DND-41 (cell line): Measurements from ENCODE around the gene RMND1.

Experiments used
- ATAC-seq: fragments of 200-7000 bp; cut with Tn5 transposase; 3 replicates; pipeline ENCODE4 v1.9.1; 2021; ENCODE audit warnings: low read depth; ENCODE audit not compliant: insufficient read depth
- DNase-seq: peaks from one replicate; pipeline ENCODE4 v3.0.0-alpha.2; 2020
- H2AFZ ChIP-seq: 2 replicates; pipeline ENCODE4 v1.6.0; 2012; ENCODE audit warnings: low read depth, low read length
- H3K27ac ChIP-seq: 2 replicates; pipeline ENCODE4 v1.5.1; 2012; ENCODE audit warnings: low read length, inconsistent platforms
- H3K27me3 ChIP-seq: fragments of 200-600 bp; sonication (generic); 2 replicates; pipeline ENCODE4 v1.6.0; 2012; ENCODE audit warnings: low read length, mild to moderate bottlenecking, inconsistent platforms; ENCODE audit not compliant: insufficient read depth, poor library complexity
- H3K36me3 ChIP-seq: 2 replicates; pipeline ENCODE4 v1.5.1; 2012; ENCODE audit warnings: low read length, inconsistent platforms; ENCODE audit not compliant: insufficient read depth
- H3K4me1 ChIP-seq: 2 replicates; pipeline ENCODE4 v1.5.1; 2012; ENCODE audit warnings: mild to moderate bottlenecking, low read length; ENCODE audit not compliant: insufficient read depth
- H3K4me2 ChIP-seq: 2 replicates; pipeline ENCODE4 v1.6.0; 2012; ENCODE audit warnings: mild to moderate bottlenecking, moderate library complexity, low read length, inconsistent platforms; ENCODE audit not compliant: insufficient read depth
- H3K4me3 ChIP-seq, 2 experiments: fragments of 200-600 bp in 1 of 2; shearing (Covaris generic) in 1 of 2; 2 replicates each; pipeline ENCODE4 v1.5.1; 2012 to 2016; ENCODE audit warnings: inconsistent platforms in 2 of 2, low read length in 2 of 2, mild to moderate bottlenecking in 2 of 2, low read depth in 1 of 2, moderate library complexity in 1 of 2
- H3K79me2 ChIP-seq: 2 replicates; pipeline ENCODE4 v1.6.0; 2012; ENCODE audit warnings: low read length, inconsistent platforms; ENCODE audit not compliant: insufficient read depth
- H3K9ac ChIP-seq: 2 replicates; pipeline ENCODE4 v1.6.0; 2012; ENCODE audit warnings: low read depth, mild to moderate bottlenecking, inconsistent platforms, low read length, moderate library complexity
- H3K9me3 ChIP-seq: 2 replicates; pipeline ENCODE4 v1.5.1; 2012; ENCODE audit warnings: low read length, moderate library complexity, mild to moderate bottlenecking, inconsistent platforms; ENCODE audit not compliant: insufficient read depth, severe bottlenecking
- H4K20me1 ChIP-seq: 2 replicates; pipeline ENCODE4 v1.6.0; 2012; ENCODE audit warnings: low read length; ENCODE audit not compliant: insufficient read depth
- EZH2 ChIP-seq: IDR thresholded peaks from 3 replicates; pipeline ENCODE4 v1.6.1; 2012; ENCODE audit warnings: borderline replicate concordance, low read depth, mild to moderate bottlenecking, moderate library complexity, low read length, inconsistent platforms; ENCODE audit not compliant: severe bottlenecking
- TF ChIP-seq, protein P1 (sequence below): IDR thresholded peaks from 2 replicates; pipeline ENCODE4 v1.5.1; 2012; ENCODE audit warnings: borderline replicate concordance, low read length, moderate library complexity, mild to moderate bottlenecking; ENCODE audit not compliant: poor library complexity, severe bottlenecking; ENCODE audit errors: extremely low read depth

The RMND1 gene

DNA sequence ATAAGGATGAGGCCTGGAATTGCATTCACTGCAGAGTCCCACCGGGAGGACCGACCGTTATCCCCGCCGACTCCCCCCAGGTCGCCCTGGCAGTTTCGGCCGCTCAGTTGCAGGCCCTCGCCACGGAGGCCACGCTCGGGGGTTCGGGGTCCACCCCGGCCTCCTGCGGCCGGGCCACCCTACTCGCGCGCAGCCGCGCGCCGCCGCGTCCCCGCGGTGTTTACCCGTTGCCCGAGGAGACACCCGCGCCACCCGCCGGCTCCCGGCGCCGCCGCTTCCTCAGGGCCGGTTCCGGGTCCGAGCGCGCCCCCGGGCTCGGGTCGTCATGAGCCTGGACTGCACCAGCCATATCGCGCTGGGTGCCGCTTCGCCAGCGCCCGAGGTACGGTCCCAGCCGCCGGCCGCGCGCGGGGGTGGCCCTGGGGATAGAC, 41.9 kb upstream of the RMND1 start, which contains the start of gene CCDC170:
CCDC170 (plus strand) TSS at position 214 of the 431 bp plus-strand sequence; CDS start at position 326, 112 bp downstream.
- Histone ChIP-seq H3K27me3 (no peaks in the 10 kb centered on the region), H3K4me2 (no peak within 1 kb of the TSS), H2AFZ (no peak within 1 kb of the TSS), H3K4me1 (no peaks in the 10 kb centered on the region), H3K79me2 (no peaks in the 10 kb centered on the region), H3K27ac (no peak within 1 kb of the TSS), H3K9me3 (no peaks in the 10 kb centered on the region), H3K9ac (no peak within 1 kb of the TSS), H4K20me1 (no peaks in the 10 kb centered on the region), H3K4me3 (no peak within 1 kb of the TSS), H3K36me3 (no peaks in the 10 kb centered on the region)
- TF ChIP-seq, protein P1, sequence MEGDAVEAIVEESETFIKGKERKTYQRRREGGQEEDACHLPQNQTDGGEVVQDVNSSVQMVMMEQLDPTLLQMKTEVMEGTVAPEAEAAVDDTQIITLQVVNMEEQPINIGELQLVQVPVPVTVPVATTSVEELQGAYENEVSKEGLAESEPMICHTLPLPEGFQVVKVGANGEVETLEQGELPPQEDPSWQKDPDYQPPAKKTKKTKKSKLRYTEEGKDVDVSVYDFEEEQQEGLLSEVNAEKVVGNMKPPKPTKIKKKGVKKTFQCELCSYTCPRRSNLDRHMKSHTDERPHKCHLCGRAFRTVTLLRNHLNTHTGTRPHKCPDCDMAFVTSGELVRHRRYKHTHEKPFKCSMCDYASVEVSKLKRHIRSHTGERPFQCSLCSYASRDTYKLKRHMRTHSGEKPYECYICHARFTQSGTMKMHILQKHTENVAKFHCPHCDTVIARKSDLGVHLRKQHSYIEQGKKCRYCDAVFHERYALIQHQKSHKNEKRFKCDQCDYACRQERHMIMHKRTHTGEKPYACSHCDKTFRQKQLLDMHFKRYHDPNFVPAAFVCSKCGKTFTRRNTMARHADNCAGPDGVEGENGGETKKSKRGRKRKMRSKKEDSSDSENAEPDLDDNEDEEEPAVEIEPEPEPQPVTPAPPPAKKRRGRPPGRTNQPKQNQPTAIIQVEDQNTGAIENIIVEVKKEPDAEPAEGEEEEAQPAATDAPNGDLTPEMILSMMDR = no peak
- TF ChIP-seq EZH2 = no peak
- ATAC-seq (no peak), DNase-seq (no peak)

DNA sequence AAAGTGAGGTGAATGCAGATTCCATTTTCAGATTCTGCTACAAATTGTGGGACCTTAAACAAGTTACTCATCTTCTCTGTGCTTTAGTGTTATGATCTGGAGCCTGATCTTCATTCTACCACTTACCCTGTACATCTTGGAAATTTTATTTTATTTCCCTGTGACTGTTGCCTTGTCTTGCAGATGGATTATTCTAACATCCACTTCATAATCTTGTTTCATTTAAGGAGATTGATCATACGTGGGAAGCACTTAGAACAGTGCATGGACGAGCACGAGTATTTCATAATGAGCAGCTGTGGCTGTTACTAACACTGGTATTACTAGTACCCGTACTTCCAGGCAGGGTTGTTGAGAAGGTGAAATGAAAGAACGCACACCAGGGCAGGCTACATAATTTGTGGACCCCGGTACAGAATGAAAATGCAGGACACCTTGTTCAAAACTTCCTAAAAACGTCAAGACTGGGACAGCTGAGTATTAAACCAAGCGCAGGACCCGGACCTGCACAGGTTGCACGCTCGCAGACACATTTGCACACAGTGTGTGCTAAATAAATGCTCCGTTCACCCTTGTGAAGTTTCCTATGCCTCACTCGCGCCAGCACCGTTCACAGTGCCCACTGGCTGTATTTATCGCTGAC, 41.4 kb upstream of the RMND1 start:
- Histone ChIP-seq H3K36me3 (no peaks in the 10 kb centered on the region), H4K20me1 (no peaks in the 10 kb centered on the region), H3K27ac (no peak overlapping the region), H3K27me3 (no peaks in the 10 kb centered on the region), H3K9me3 (no peaks in the 10 kb centered on the region), H3K4me1 (no peaks in the 10 kb centered on the region), H2AFZ (no peak overlapping the region), H3K4me3 (no peak overlapping the region), H3K9ac (no peak overlapping the region), H3K4me2 (no peak overlapping the region), H3K79me2 (no peaks in the 10 kb centered on the region)
- DNase-seq = no peak
- ATAC-seq = no peak
- no peak for TF ChIP-seq EZH2
- TF ChIP-seq, protein P1 = no peak

DNA sequence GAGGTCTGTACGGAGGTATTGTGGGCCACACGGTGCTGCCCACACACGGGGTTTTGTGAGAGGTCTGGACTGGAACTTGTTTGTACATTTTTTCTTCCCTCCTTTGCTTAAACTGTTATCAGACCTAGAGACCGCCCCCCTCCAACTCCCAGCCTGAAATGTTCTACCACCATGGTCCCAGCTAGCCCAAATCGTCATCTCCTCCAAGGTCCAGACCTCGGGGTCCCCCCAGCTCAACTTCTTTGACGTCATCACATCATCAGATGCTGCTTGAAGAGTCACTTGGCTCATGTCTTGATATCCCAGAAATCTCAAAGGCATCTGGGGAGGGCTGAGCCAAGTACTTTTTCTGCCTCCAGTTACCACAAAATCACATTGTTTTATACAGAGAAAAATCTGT, 39.1 kb upstream of the RMND1 start:
- Histone ChIP-seq H3K4me3 (no peak overlapping the region), H3K4me1 (no peaks in the 10 kb centered on the region), H4K20me1 (no peaks in the 10 kb centered on the region), H3K36me3 (no peaks in the 10 kb centered on the region), H3K27ac (no peak overlapping the region), H3K9me3 (no peaks in the 10 kb centered on the region), H3K79me2 (no peaks in the 10 kb centered on the region), H2AFZ (no peak overlapping the region), H3K27me3 (no peaks in the 10 kb centered on the region), H3K4me2 (no peak overlapping the region), H3K9ac (no peak overlapping the region)
- DNase-seq (no peak), ATAC-seq (no peak)
- TF ChIP-seq, protein P1 = no peak
- TF ChIP-seq EZH2 = no peak
